AG04449 (cell line): Measurements from ENCODE around the gene PIBF1.
A peak's percentile ranks its signal among the peaks of the same experiment; 100 is the strongest.
"Not testable (repeated sequence)": the region's sequence is repeated elsewhere in the genome, so short reads cannot be mapped to it uniquely, and the experiment has no call there.

Source experiments
- CTCF ChIA-PET: fragments of 350-600 bp; formaldehyde crosslinking; extraction: SDS; loops from one replicate; lab custom pipeline; 2021; ENCODE audit warnings: antibody characterized with exemption; lab: Yijun Ruan, JAX
- POLR2A ChIA-PET: fragments of 400-600, 350-600 bp; formaldehyde crosslinking; extraction: SDS; loops from one replicate; lab custom pipeline; 2020; ENCODE audit warnings: antibody characterized with exemption, inconsistent platforms; lab: Yijun Ruan, JAX
- DNase-seq: peaks from one replicate; pipeline ENCODE4 v3.0.0-alpha.2; 2010; ENCODE audit warnings: low read depth, low spot score
- H3K4me3 ChIP-seq: 2 replicates; pipeline ENCODE4 v1.5.1; 2011; ENCODE audit warnings: low read depth, mild to moderate bottlenecking, control low read depth, low read length
- CTCF ChIP-seq: IDR thresholded peaks from one replicate; pipeline ENCODE4 v1.5.1; 2011; ENCODE audit warnings: mild to moderate bottlenecking, moderate library complexity, low read length, control low read depth, inconsistent platforms; ENCODE audit not compliant: insufficient read depth; ENCODE audit errors: missing control alignments

Gene PIBF1

GRCh38 chr13:72754111-72754510 is 27.8 kb upstream of the PIBF1 start:
- POLR2A ChIA-PET = no interaction called here
- H3K4me3 ChIP-seq = no peak overlapping the region

GRCh38 chr13:72757792-72758535 is 24.0 kb upstream of the PIBF1 start:
- POLR2A ChIA-PET = interaction anchor here (0.5 kb wide), 1 partner anchor 15 kb away, joined by 3 read pairs; no protein-coding TSS in a partner anchor
- CTCF ChIA-PET = no interaction called here
- TF ChIP-seq CTCF = no peak
- no peak overlapping the region for H3K4me3 ChIP-seq
- DNase-seq = no peak

More at GRCh38 chr13:72754111-72754510, 27.8 kb upstream of the PIBF1 start:
- CTCF ChIA-PET = no interaction called here
- no peak for TF ChIP-seq CTCF
- no peak for DNase-seq

GRCh38 chr13:72760189-72760588 is 21.7 kb upstream of the PIBF1 start:
- ChIA-PET CTCF (no interaction called here), POLR2A (interaction anchor here (0.7 kb wide), 1 partner anchor 9 kb away, joined by 3 read pairs; no protein-coding TSS in a partner anchor)
- no peak for DNase-seq
- no peak for TF ChIP-seq CTCF
- H3K4me3 ChIP-seq = no peak overlapping the region

GRCh38 chr13:72763411-72763810 is 18.5 kb upstream of the PIBF1 start:
- no peak overlapping the region for H3K4me3 ChIP-seq
- DNase-seq = no peak
- ChIA-PET CTCF (no interaction called here), POLR2A (no interaction called here)
- no peak for TF ChIP-seq CTCF

- POLR2A ChIA-PET = no interaction called here
- no peak for DNase-seq
- H3K4me3 ChIP-seq = no peak overlapping the region
- CTCF ChIA-PET = no interaction called here
- TF ChIP-seq CTCF = no peak
Measured at GRCh38 chr13:72774019-72774418, 7.9 kb upstream of the PIBF1 start.

GRCh38 chr13:72782717-72783116 is 784 bp downstream of the PIBF1 start:
- TF ChIP-seq CTCF = no peak
- H3K4me3 ChIP-seq = peak overlapping the region; percentile 96
- CTCF ChIA-PET = no interaction called here
- no peak for DNase-seq
- POLR2A ChIA-PET = no interaction called here

- DNase-seq, H3K4me3 ChIP-seq: not testable (repeated sequence)
Measured at GRCh38 chr13:72784679-72785078, 2.7 kb downstream of the PIBF1 start.

More at GRCh38 chr13:72784679-72785078, 2.7 kb downstream of the PIBF1 start:
- POLR2A ChIA-PET, CTCF ChIA-PET: not testable (repeated sequence)
